GM21447 (cell line): ENCODE measurements around the gene OTUD7B.

ENCODE experiments used
- ATAC-seq: cut with Tn5 transposase; IDR thresholded peaks from one replicate; pipeline ENCODE4 v1.9.1; 2021; ENCODE audit not compliant: unreplicated experiment

Gene OTUD7B

DNA sequence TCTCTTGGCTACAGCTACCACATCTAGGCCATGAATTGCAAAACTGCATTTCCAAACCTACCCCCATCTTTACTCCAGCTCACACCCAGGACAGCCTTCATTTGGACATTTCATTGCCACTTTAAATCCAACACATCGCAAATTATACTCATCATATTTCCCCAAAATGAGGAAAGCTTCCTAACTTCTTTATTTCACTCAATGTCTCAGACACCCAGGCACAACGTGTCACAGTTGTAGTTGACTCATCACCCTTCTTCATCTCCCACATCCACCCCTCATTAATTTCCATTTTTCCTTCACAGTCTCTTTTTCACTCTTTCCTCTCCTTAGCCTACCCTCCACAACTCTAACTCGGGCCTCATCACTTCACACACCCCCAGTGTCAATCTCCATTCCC is 6.7 kb downstream of the OTUD7B start:
- no peak for ATAC-seq

DNA sequence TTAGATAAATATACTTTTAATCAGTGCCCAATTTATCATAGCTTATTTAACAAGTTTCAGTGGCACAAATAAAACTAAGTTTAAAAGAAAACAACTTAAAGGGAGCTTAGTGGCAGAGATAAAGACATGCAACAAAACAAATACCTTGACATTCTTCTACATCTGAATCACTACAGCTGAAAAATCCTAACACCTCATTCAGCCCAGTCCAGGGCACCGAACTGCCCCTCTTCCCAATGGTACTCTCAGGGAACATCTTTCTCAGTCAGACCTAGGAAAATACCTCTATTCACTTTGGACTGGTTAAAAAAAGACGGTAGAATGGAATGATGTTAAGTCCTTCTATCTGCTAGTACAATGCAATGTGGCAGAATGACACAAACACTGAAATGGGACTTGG is 8.3 kb downstream of the OTUD7B start:
- no peak for ATAC-seq

DNA sequence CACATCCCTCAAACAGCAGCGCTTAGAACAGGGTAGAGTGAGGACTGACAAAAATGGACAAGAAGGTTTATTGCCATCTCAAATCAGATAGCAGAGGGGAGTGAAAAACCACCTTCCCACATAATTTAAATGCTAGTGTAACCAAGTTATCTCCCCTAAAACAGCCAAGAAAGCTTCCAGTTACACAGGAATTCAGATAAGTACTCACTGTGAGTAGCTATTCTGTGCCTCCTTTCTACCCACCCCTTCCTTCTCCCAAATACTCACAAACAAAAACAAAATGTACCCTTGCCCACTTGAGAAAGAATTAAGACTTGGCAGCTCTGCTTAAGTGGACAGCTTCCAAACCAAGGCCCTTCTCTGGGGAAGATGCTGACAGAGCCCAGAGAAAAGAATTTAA is 9.1 kb downstream of the OTUD7B start:
- no peak for ATAC-seq

DNA sequence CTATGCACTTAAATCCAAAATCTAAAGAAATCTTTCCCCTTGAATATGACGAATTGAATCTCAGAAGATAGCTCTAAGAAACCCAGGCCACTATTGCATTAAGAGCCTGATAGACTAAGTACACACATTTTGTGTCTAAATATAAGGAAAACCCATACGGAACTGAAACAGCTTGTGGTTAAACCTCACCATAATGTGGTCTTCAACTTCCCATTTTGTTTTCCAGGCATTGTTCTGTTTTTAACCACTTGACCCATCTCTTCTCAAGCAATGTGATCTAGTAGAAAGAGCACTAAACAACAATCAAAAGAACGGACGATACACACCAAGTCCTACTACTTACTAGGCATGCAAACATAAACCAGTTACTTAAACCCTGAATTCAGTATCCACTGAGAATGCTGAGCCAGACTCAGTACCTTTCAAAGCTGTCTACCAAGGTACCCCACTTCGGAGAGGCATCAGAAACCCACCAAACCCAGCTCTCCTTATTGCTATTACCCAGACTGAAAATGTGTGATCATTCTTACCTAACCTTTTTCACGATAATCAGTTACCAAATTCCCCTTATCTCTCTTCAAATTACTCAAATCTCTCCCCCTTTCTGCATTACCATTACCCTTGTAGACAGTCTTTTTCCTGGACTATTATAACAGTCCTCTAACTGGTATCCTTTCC is 12.8 kb downstream of the OTUD7B start:
- peak; percentile 84 for ATAC-seq

DNA sequence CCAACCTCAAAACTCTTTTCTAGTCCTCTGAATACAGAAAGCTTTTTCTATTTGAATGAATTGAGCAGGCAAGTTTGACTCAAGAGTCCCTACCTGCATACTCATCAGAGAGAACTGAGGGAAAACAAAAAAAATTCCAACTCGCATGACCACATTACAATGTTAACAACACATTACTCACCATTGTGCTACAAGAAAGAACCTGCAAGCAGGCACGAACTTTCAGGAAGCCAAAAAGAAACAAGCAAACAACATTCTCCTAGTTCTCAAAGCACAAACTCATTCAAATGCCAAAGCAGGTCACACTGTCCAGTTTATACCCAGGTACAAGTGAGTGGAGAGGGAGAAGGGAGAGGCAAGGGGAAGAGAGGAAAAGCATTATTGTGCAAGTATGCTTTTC is 14.6 kb downstream of the OTUD7B start:
- no peak for ATAC-seq

DNA sequence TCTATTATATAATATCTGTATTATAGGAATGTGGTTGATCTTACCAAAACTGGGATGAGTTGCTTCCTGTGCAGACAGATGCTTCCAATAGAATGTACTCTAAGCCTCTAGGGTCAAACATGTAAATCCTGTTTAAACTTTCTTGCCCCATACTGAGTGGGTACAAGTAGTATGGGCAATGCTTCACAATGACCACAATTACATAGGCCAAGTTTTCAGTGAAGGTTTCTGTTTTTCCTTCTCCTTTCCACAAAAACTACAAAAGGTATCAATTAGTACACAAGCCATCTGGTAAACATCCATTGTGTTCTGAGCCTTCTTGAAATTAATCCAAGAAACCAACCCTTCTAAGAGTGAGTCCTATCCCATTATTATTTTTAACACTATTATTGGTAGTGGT is 16.8 kb downstream of the OTUD7B start:
- ATAC-seq, result no peak

DNA sequence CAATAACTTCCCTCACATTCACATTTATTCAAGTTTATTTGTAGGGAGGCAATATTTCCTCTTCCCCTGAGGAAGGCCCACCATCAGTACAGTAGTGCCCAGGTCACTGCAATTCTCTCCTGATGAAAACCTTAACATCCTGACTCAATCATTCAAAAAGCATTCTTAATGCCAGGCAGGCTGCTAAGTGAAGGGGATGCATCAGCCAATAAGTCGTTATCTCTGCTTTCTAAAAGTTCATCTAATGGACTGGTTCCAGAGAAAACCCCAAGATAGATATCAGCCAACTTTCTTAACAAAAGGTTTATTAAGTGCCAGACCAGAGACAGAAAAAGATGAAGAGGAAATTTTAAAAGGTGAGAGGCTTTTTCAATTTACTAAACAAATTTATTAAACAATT is 17.3 kb downstream of the OTUD7B start:
- no peak for ATAC-seq

DNA sequence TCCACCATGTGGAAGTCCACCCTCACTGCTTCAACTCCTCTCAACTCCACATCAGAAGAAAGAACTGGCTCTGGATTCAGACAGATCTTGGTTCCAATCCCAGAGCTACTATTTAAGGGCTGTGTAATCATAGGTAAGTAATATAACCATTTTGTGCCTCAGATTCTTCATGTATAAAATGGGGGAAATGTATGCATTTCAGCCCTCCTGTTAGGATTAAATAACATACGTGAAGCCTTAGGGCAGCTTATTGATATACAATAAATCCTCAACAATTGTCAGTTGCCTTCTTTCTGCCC is 23.3 kb downstream of the OTUD7B start:
- no peak for ATAC-seq

DNA sequence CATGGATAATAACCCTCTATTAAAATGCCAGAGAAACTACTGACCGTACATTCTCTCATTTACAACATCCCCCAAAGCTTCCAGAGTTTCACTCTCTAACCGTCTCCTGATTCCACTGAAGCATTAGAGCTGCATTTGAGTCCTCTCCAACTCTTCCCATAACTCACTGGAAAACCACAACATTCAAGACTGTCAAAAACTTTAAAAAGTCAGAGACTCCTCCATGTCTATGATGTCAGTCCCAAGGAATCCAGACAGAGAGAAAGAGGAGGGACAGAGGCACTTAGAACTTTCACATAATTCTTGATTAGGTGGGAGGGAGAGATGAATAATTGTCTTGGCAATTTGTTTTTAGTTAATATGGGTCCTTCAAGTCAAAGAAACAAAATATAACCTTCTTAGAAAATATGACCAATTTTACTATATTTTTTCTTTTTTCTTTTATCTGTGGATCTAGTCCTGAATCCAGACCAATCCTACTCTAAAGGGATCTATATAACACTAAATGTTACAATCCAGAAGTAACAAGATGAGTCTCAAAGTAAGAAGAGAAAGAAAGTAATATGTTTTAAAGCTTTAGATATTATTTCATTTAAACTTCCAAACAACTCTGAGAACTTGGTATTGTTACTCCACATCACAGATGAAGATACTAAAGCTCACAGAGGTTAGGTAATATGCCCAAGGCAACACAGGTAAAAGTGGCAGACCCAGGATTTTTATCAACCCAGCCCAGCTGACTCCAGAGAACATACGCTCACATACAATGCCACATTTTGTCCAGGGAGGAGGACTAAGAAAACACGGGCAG is 23.8 kb downstream of the OTUD7B start:
- no peak for ATAC-seq

DNA sequence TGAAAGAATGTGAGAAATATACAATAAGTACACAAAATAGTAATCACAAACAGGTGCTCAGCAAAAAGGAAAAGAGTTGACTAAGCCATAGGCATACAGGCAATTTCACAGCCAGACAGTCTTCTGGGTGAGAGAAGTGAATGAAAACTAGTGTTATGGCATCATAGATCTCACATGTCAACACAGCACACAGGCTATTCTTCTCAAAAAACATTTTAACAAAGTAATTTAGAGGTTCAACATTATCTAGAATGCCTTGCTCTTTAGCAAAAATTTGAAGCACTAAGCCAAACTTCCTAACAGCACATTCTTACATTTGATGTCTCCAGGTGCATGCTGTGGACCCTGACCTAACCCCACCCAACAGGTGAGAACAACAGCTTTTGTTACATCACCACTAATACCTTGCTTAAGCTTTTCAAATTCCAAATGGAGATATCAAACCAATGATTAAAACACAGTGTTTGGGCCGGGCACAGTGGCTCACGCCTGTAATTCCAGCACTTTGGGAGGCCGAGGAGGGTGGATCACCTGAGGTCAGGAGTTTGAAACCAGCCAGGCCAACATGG is 30.5 kb downstream of the OTUD7B start:
- no peak for ATAC-seq

DNA sequence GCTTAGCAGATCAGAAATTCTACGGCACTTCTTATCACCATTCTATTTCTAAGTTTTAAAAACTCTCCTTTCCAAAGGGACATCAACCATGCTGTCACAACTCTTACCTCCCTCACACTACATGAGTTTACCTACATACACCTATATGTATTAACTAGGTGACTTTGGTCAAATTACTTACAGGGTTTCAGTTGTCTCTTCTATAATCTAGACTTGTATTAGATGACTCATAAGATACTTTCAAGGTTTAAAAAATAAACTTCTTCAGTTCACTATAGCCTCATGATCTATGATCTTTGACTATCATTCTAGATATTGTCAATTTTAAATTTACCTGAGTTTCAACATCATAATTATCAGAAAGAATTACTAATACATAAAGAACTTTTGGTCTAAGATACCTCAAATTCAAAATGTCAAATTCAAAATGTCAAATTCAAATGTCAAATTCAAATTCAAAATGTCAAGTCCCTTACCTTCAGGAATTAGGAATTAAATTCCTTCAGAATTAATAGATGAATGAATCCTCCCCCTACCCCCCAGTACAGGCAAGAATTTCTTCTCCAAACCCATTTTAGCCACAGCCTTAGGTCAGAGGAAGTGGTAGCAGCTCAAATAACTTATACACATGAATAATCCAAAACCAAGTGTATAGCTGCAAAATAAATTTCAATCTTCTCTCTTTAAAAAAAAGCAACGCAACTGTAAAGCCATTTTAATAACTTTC is 31.1 kb downstream of the OTUD7B start:
- no peak for ATAC-seq

DNA sequence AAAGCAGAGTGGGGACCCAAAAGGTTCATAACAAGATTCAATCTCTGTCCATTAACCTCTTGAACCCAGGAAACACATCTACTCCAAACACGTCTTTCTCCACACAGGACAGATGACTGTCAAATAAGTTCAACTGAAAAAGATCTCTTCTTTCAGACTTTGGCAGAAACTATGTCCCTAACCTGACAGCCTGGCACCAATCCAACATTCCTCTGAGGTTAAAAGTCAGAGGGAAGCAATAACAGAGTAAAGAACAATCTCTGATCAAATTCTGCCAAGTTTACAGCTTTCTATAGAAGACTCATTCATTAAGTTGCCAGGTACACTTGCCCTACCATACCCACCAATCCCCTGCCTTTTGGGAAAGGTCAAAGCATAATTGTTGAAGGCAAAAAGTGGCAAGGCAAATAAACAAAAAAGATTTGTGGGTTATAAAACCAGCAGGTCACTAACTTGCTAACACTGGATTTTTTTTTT is 31.9 kb downstream of the OTUD7B start:
- no peak for ATAC-seq

DNA sequence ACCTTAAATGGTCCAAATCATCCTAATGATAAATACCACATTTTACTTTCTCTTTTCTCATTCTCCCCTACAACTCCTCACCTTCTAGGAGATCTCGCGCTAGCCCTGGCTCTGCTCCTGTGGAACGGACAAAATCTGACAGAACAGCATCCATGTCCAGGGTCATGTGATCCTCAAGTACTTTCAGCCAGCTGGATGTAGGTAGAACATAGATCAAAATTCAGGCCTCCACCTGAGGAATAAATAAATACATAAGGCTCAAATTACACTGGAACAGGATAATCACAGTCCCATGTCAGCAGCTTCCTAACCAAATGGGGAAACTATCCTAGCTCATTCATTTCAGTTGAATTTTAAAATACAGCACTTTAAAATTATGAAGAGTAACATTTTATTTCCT is 33.2 kb downstream of the OTUD7B start:
- no peak for ATAC-seq

DNA sequence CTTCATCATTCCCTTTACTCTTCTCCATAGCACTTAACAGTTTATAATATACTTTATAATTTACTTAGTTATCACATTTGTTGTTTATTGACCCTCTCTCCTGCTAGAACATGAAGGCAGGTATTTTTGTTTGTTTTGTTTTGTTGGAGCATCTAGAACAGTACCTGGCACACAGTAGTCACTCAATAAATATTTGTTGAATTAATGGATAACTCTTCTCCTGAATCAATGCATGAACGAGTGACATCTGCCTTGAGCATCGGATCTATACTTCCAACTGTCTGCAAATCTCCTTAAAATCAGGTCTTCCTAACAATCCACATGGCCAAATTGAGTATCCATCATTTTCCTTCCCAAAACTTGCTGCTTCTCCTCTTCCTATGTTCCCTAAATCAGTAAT is 38.0 kb downstream of the OTUD7B start:
- no peak for ATAC-seq

DNA sequence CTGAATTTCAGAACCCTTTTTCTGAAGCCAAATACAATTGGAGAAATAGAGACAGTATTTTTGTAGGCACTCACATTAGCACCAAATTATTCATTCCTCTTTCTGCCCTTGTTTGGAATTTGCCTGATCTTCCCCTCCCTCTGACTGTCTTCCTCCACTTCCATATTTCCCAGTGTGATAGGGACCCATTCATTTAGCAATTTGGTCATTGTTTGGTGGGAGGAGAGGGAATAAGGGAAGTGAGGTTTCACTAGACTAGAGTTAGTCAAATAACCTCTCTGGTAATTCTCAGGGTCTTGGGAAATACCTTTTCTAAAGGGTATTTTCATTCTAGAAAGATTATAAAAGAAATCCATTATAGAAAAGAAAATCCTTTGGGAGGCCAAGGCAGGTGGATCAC is 42.9 kb downstream of the OTUD7B start:
- ATAC-seq, result no peak

DNA sequence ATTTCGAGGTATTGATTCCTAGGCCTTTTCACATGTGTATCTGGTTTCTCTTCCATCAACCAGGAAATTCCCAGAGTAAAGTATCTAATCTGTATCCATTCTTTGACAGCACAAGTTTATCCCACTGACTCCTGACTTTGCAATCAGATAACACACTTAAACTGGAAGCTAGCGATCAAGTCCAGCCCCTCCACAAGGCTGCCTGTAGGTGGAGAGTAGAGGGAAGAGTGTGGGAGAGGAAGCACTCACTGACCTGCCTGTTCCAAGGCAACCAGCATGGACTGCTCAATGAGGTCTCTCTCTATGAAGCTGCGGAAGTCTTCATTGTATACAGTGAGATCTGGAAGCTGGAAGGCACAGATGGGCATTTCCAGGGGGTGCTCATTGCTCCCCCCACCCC is 43.5 kb downstream of the OTUD7B start:
- no peak for ATAC-seq

DNA sequence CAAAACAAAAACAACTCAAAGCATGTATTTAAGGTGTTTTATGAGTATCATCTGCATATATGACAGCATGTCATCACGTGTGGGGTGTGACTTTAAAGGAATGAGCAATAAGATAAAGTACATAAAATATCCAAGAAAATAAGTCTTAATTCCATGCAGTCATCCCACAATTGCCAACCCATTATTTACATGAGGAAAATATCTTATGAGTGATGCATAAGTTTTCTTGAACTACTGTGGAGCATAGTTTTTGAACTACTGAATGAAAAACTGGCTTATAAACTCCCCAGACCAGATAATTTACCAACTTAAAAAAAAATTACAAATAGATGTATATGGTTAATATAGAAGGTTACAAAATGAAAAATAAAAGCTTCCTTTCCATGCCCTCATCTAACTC is 44.1 kb downstream of the OTUD7B start:
- no peak for ATAC-seq

DNA sequence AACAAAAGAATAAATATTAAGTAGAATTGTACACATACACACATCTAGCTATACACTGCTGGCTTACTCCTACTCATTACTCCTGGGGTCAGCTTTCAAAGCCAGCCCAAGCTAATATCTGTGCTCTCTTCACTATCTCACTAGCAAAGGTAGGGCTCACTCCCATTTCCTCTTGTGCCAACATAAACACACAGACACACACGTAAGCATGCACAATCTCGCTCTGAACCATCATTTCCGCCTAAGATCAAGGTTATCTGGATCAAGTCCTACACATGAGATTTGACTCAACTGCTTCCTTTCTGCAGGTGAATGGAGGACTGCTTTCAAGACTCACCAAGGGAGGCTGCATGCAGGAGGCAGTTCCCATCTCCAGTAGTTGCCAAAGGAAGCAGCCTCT is 45.1 kb downstream of the OTUD7B start:
- ATAC-seq, result no peak

DNA sequence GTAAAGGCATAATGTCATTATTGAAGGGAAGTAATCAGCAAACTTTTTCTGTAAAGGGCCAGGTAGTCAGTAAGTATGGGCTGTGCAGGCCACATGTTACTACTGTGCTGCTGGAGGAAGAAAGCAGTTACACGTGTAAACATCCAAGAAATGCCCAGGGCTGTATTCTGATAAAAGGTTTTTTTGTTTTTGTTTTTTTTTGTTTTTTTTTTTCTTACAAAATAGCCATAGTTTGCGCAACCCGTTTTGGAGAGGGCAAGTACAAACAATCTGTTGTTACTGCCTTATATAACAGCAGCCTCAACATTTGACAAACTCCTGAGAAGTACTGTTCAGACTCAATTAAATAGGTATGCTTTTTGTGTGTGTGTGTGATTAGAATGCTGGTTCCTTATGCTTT is 47.2 kb downstream of the OTUD7B start:
- no peak for ATAC-seq

DNA sequence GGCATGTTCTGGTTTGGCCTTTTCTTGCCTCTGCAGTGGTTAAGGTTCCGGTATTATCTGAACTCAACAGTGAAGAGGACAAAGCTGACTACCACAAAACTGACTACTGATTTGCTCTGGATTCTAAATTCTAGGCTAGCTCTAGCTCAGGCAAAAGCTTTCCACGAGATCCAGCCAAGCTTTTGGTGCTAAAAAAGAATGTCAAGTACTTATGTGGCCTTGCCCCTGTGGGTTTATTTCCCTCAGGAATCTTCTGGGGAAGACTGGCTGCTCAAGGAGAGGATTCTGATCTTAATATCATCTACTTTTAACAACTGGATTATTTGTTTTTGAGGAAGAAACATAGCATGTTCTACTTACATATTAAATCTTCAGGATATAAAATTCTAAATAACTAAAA is 47.8 kb downstream of the OTUD7B start:
- ATAC-seq, result no peak

DNA sequence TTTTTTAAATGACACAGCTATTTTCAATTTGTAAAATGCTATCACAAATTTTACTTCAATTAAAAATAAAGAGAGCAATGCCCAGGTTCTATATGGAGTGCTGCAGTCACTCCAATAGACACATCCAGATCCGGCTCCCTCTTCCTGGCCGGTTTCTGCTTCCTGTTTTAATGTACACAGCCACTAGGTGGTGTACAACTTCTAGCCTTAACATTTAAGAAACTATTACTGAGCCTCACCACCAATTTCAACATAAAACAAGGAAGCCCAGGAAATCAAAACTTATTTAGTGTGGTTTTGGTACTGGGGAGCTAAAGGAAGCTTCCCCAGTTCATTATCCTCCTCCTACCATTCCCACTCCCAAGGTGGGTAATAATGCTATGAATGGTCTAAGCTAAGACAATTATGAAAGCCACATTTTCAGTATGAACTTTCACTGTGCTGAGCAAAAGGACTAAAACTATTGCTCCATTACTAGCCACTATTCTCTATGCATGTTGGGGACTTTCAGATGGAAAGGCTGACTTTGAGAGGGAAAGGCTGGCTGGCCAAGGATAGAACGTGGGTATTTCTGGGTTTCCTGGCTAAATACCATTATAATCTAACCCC is 48.4 kb downstream of the OTUD7B start:
- no peak for ATAC-seq
